SK-N-SH (cell line): ENCODE data around the gene ATP4A.

Experiments used
- CTCF ChIP-seq: fragments of 200-600 bp; sonication (generic); IDR thresholded peaks from 2 replicates; pipeline ENCODE4 v1.6.1; 2017; ENCODE audit warnings: antibody characterized with exemption, mild to moderate bottlenecking, moderate library complexity
- ELF1 ChIP-seq: IDR thresholded peaks from 2 replicates; pipeline ENCODE4 v1.4.0; 2012
- GATA2 ChIP-seq: sonication (generic); formaldehyde crosslinking; IDR thresholded peaks from 2 replicates; pipeline ENCODE4 v1.5.0; 2020; ENCODE audit warnings: mild to moderate bottlenecking, missing genetic modification reagents
- MEF2A ChIP-seq: IDR thresholded peaks from 2 replicates; pipeline ENCODE4 v1.4.0; 2012; ENCODE audit warnings: low read depth, borderline replicate concordance
- NRF1 ChIP-seq: IDR thresholded peaks from 2 replicates; pipeline ENCODE4 v1.6.1; 2012; ENCODE audit warnings: low read depth, mild to moderate bottlenecking, low read length
- POLR2AphosphoS5 ChIP-seq: IDR thresholded peaks from 2 replicates; pipeline ENCODE4 v1.6.1; 2012; ENCODE audit warnings: low read depth, low read length
- TCF12 ChIP-seq: IDR thresholded peaks from 2 replicates; pipeline ENCODE4 v1.4.0; 2012
- TEAD4 ChIP-seq: IDR thresholded peaks from 2 replicates; pipeline ENCODE4 v1.4.0; 2012; ENCODE audit warnings: mild to moderate bottlenecking, borderline replicate concordance; ENCODE audit not compliant: insufficient read depth
- YY1 ChIP-seq: IDR thresholded peaks from 2 replicates; pipeline ENCODE4 v1.4.0; 2012; ENCODE audit warnings: low read depth, mild to moderate bottlenecking
- TF ChIP-seq, protein P1 (sequence below): IDR thresholded peaks from 2 replicates; pipeline ENCODE4 v1.6.1; 2012; ENCODE audit warnings: mild to moderate bottlenecking, low read depth, low read length, moderate library complexity
- TF ChIP-seq, protein P2 (sequence below): IDR thresholded peaks from 2 replicates; pipeline ENCODE4 v1.4.0; 2012; ENCODE audit warnings: low read depth, borderline replicate concordance

DNA sequence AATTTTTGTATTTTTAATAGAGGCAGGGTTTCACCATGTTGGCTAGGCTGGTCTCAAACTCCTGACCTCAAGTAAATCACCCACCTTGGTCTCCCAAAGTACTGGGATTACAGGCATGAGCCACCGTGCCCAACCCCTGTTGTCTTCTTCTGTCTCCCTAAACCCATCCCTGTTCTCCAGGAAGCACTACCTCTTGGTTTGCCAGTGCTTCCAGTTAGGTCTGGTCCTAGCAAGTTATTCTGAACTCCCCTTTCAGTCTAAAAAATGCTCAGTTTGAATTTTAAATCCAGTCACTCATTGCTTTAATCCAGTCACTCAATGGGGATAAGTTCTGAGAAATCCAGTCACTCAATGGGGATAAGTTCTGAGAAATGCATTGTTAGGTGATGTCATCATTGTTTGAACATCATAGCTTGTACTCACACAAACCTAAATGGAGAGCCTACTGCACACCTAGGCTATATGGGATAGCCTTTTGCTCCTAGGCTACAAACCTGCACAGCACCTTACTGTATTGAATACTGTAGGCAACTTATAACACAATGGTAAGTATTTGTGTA, 8.0 kb upstream of the ATP4A start:
- TF ChIP-seq POLR2AphosphoS5 (no peak), ELF1 (no peak), CTCF (no peak), TCF12 (no peak), TEAD4 (no peak), NRF1 (no peak), MEF2A (no peak), YY1 (no peak), GATA2 (CRISPR knock-in tag) (no peak)
- TF ChIP-seq, protein P1, sequence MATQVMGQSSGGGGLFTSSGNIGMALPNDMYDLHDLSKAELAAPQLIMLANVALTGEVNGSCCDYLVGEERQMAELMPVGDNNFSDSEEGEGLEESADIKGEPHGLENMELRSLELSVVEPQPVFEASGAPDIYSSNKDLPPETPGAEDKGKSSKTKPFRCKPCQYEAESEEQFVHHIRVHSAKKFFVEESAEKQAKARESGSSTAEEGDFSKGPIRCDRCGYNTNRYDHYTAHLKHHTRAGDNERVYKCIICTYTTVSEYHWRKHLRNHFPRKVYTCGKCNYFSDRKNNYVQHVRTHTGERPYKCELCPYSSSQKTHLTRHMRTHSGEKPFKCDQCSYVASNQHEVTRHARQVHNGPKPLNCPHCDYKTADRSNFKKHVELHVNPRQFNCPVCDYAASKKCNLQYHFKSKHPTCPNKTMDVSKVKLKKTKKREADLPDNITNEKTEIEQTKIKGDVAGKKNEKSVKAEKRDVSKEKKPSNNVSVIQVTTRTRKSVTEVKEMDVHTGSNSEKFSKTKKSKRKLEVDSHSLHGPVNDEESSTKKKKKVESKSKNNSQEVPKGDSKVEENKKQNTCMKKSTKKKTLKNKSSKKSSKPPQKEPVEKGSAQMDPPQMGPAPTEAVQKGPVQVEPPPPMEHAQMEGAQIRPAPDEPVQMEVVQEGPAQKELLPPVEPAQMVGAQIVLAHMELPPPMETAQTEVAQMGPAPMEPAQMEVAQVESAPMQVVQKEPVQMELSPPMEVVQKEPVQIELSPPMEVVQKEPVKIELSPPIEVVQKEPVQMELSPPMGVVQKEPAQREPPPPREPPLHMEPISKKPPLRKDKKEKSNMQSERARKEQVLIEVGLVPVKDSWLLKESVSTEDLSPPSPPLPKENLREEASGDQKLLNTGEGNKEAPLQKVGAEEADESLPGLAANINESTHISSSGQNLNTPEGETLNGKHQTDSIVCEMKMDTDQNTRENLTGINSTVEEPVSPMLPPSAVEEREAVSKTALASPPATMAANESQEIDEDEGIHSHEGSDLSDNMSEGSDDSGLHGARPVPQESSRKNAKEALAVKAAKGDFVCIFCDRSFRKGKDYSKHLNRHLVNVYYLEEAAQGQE, result no peak
- TF ChIP-seq, protein P2, sequence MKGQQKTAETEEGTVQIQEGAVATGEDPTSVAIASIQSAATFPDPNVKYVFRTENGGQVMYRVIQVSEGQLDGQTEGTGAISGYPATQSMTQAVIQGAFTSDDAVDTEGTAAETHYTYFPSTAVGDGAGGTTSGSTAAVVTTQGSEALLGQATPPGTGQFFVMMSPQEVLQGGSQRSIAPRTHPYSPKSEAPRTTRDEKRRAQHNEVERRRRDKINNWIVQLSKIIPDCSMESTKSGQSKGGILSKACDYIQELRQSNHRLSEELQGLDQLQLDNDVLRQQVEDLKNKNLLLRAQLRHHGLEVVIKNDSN, result no peak
